Activated T-cell treated with anti-CD3 and anti-CD28 coated beads for 24 hours (primary cell): Measurements from ENCODE around the gene SHISA5.
A peak's percentile ranks its signal among the peaks of the same experiment; 100 is the strongest.
"Not testable (repeated sequence)": the region's sequence is repeated elsewhere in the genome, so short reads cannot be mapped to it uniquely, and the experiment has no call there.

Experiments
- DNase-seq: peaks from one replicate; pipeline ENCODE4 v3.0.0-alpha.2; 2020; ENCODE audit warnings: low read depth

SHISA5 gene

GRCh38 chr3:48519277-48519643 is 15.3 kb upstream of the SHISA5 start:
- DNase-seq = no peak

- no peak for DNase-seq
Observed at GRCh38 chr3:48518638-48519276, 14.8 kb upstream of the SHISA5 start.

- DNase-seq = no peak
Observed at GRCh38 chr3:48518069-48518468, 14.1 kb upstream of the SHISA5 start.

GRCh38 chr3:48516571-48516970 is 12.6 kb upstream of the SHISA5 start:
- no peak for DNase-seq

- no peak for DNase-seq
Observed at GRCh38 chr3:48514431-48515227, 10.7 kb upstream of the SHISA5 start.

- DNase-seq = no peak
Observed at GRCh38 chr3:48511551-48511950, 7.6 kb upstream of the SHISA5 start.

- peak; percentile 60 for DNase-seq
Observed at GRCh38 chr3:48507256-48508061, 3.5 kb upstream of the SHISA5 start.

- no peak for DNase-seq
Observed at GRCh38 chr3:48505968-48506504, 2.1 kb upstream of the SHISA5 start.

- no peak for DNase-seq
Observed at GRCh38 chr3:48505146-48505545, 1.2 kb upstream of the SHISA5 start.

- no peak for DNase-seq
Observed at GRCh38 chr3:48503401-48504050, 448 bp downstream of the SHISA5 start.

- DNase-seq = no peak
Observed at GRCh38 chr3:48502728-48503168, 1.2 kb downstream of the SHISA5 start.

GRCh38 chr3:48502121-48502520 is 1.9 kb downstream of the SHISA5 start:
- no peak for DNase-seq

GRCh38 chr3:48501196-48501595 is 2.8 kb downstream of the SHISA5 start:
- DNase-seq = no peak

GRCh38 chr3:48500656-48501055 is 3.3 kb downstream of the SHISA5 start:
- DNase-seq = no peak

GRCh38 chr3:48493203-48493501 is 10.8 kb downstream of the SHISA5 start:
- no peak for DNase-seq

- no peak for DNase-seq
Observed at GRCh38 chr3:48492461-48493202, 11.3 kb downstream of the SHISA5 start.

GRCh38 chr3:48486952-48487351 is 17.0 kb downstream of the SHISA5 start:
- no peak for DNase-seq

- DNase-seq = not testable (repeated sequence)
Observed at GRCh38 chr3:48482822-48483221, 21.2 kb downstream of the SHISA5 start.

- DNase-seq = not testable (repeated sequence)
Observed at GRCh38 chr3:48480891-48481290, 23.1 kb downstream of the SHISA5 start.

- DNase-seq = no peak
Observed at GRCh38 chr3:48478626-48479555, 25.1 kb downstream of the SHISA5 start.
